Immature natural killer cell (primary cell): ENCODE results near the gene NUMA1. TPM values are rescaled to one million over a fixed set of nuclear protein-coding genes. Genes with fewer than 3 reads are reported as not detected.

Source experiments
- DNase-seq, 3 donors: peaks; one replicate each; pipeline ENCODE4 v3.0.0; 2022; ENCODE audit warnings: mixed read lengths in 1 of 3
- H3K27ac Mint-ChIP-seq, 6 donors: one replicate each; pipeline ENCODE4 v1.8.0; 2020; ENCODE audit warnings: mixed read lengths in 6 of 6, mild to moderate bottlenecking in 5 of 6, inconsistent platforms in 4 of 6, moderate library complexity in 3 of 6
- H3K27me3 Mint-ChIP-seq, 3 donors: one replicate each; pipeline ENCODE4 v1.8.0; 2020 to 2021; ENCODE audit warnings: low read depth in 3 of 3, mild to moderate bottlenecking in 3 of 3, mixed read lengths in 3 of 3, moderate library complexity in 3 of 3, inconsistent platforms in 1 of 3
- H3K36me3 Mint-ChIP-seq, 3 donors: one replicate each; pipeline ENCODE4 v1.8.0; 2020; ENCODE audit warnings: mixed read lengths in 3 of 3, inconsistent platforms in 2 of 3, mild to moderate bottlenecking in 2 of 3
- H3K4me1 Mint-ChIP-seq, 2 donors: one replicate each; pipeline ENCODE4 v1.8.0; 2020; ENCODE audit warnings: inconsistent platforms in 2 of 2, mild to moderate bottlenecking in 2 of 2, mixed read lengths in 2 of 2, moderate library complexity in 1 of 2
- H3K4me3 Mint-ChIP-seq, 5 donors: one replicate each; pipeline ENCODE4 v1.8.0; 2020; ENCODE audit warnings: mild to moderate bottlenecking in 5 of 5, mixed read lengths in 5 of 5, inconsistent platforms in 3 of 5, moderate library complexity in 3 of 5
- H3K9me3 Mint-ChIP-seq, 6 donors: one replicate each; pipeline ENCODE4 v1.8.0; 2020; ENCODE audit warnings: mild to moderate bottlenecking in 6 of 6, mixed read lengths in 6 of 6, inconsistent platforms in 4 of 6, moderate library complexity in 3 of 6
- polyA plus RNA-seq, 3 donors: library from polyadenylated mRNA; unstranded; fragments of 300-500 nt; fragmentation: Illumina TruSeq; gene quantifications; one replicate each; pipeline ENCODE4 v1.2.3, GENCODE V29; 2021

The NUMA1 gene
- polyA plus RNA-seq, 3 donors from 2014 or later: 2.7 to 92.5 (median 10.5) TPM

GRCh38 chr11:72013765-72014711 lies 66.3 kb downstream of the NUMA1 start:
- H3K4me3 Mint-ChIP-seq: no peak overlapping the region
- no peaks in the 10 kb centered on the region for H3K9me3 Mint-ChIP-seq
- H3K4me1 Mint-ChIP-seq: no peaks in the 10 kb centered on the region
- DNase-seq: no peak
- peak overlapping the region in 3 of 6 donors; percentile 30 to 64 (median 58) for H3K27ac Mint-ChIP-seq
- peaks cover 25 to 60% (median 29%) of the 10 kb centered on the region in 3 donors for H3K36me3 Mint-ChIP-seq
- H3K27me3 Mint-ChIP-seq: peaks cover 0 to 5% (median 2%) of the 10 kb centered on the region in 3 donors

GRCh38 chr11:72012897-72013721 lies 67.2 kb downstream of the NUMA1 start:
- Mint-ChIP-seq H3K4me3 (no peak overlapping the region), H3K9me3 (no peaks in the 10 kb centered on the region), H3K27me3 (peaks cover 0 to 5% (median 2%) of the 10 kb centered on the region in 3 donors), H3K27ac (peak overlapping the region in 3 of 6 donors; percentile 30 to 64 (median 58)), H3K36me3 (peaks cover 18 to 57% (median 30%) of the 10 kb centered on the region in 3 donors), H3K4me1 (no peaks in the 10 kb centered on the region)
- no peak for DNase-seq

GRCh38 chr11:72012091-72012630 lies 68.2 kb downstream of the NUMA1 start:
- H3K9me3 Mint-ChIP-seq: no peaks in the 10 kb centered on the region
- peaks cover 19 to 57% (median 29%) of the 10 kb centered on the region in 3 donors for H3K36me3 Mint-ChIP-seq
- DNase-seq: no peak
- peaks cover 0 to 5% (median 0%) of the 10 kb centered on the region in 3 donors for H3K27me3 Mint-ChIP-seq
- no peak overlapping the region for H3K4me3 Mint-ChIP-seq
- H3K4me1 Mint-ChIP-seq: no peaks in the 10 kb centered on the region
- peak overlapping the region in 3 of 6 donors; percentile 19 to 58 (median 44) for H3K27ac Mint-ChIP-seq

- H3K36me3 Mint-ChIP-seq: peaks cover 20 to 46% (median 26%) of the 10 kb centered on the region in 3 donors
- peak overlapping the region in 3 of 6 donors; percentile 17 to 48 (median 42) for H3K27ac Mint-ChIP-seq
- H3K4me3 Mint-ChIP-seq: no peak overlapping the region
- H3K4me1 Mint-ChIP-seq: no peaks in the 10 kb centered on the region
- no peaks in the 10 kb centered on the region for H3K9me3 Mint-ChIP-seq
- no peak for DNase-seq
- peaks cover 0 to 5% (median 2%) of the 10 kb centered on the region in 3 donors for H3K27me3 Mint-ChIP-seq
Observed at GRCh38 chr11:72010529-72011233, 69.7 kb downstream of the NUMA1 start.

GRCh38 chr11:72009156-72009555 lies 71.2 kb downstream of the NUMA1 start:
- Mint-ChIP-seq H3K9me3 (no peaks in the 10 kb centered on the region), H3K36me3 (peaks cover 10 to 40% (median 13%) of the 10 kb centered on the region in 3 donors), H3K4me1 (no peaks in the 10 kb centered on the region), H3K4me3 (no peak overlapping the region), H3K27me3 (peaks cover 0 to 5% (median 2%) of the 10 kb centered on the region in 3 donors), H3K27ac (peak overlapping the region in 2 of 6 donors; percentile 41 to 58)
- DNase-seq: no peak

- Mint-ChIP-seq H3K9me3 (no peaks in the 10 kb centered on the region), H3K4me1 (no peaks in the 10 kb centered on the region), H3K27me3 (peaks cover 0 to 5% (median 5%) of the 10 kb centered on the region in 3 donors), H3K27ac (peak overlapping the region in 2 of 6 donors; percentile 30 to 45), H3K4me3 (no peak overlapping the region), H3K36me3 (peaks cover 10 to 41% (median 13%) of the 10 kb centered on the region in 3 donors)
- DNase-seq: no peak
Observed at GRCh38 chr11:72008728-72009127, 71.6 kb downstream of the NUMA1 start.

- H3K36me3 Mint-ChIP-seq: peaks cover 12 to 45% (median 18%) of the 10 kb centered on the region in 3 donors
Observed at GRCh38 chr11:72007587-72007986, 72.8 kb downstream of the NUMA1 start.

GRCh38 chr11:72007089-72007476 lies 73.3 kb downstream of the NUMA1 start:
- H3K36me3 Mint-ChIP-seq: peaks cover 17 to 50% (median 23%) of the 10 kb centered on the region in 3 donors
- H3K27ac Mint-ChIP-seq: peak overlapping the region in 1 of 6 donors; percentile 41
- H3K4me3 Mint-ChIP-seq: no peak overlapping the region
- H3K9me3 Mint-ChIP-seq: no peaks in the 10 kb centered on the region
- H3K27me3 Mint-ChIP-seq: peaks cover 3 to 9% (median 8%) of the 10 kb centered on the region in 3 donors
- DNase-seq: no peak
- H3K4me1 Mint-ChIP-seq: peaks cover under 1 to 6% of the 10 kb centered on the region in 2 donors

More at GRCh38 chr11:72007587-72007986, 72.8 kb downstream of the NUMA1 start:
- Mint-ChIP-seq H3K4me1 (peaks cover 0 to under 1% of the 10 kb centered on the region in 2 donors), H3K27ac (peak overlapping the region in 1 of 6 donors; percentile 45), H3K4me3 (no peak overlapping the region), H3K9me3 (no peaks in the 10 kb centered on the region), H3K27me3 (peaks cover 3 to 9% (median 5%) of the 10 kb centered on the region in 3 donors)
- no peak for DNase-seq

- no peaks in the 10 kb centered on the region for H3K9me3 Mint-ChIP-seq
- peaks cover 3 to 9% (median 8%) of the 10 kb centered on the region in 3 donors for H3K27me3 Mint-ChIP-seq
- H3K4me1 Mint-ChIP-seq: peaks cover 4 to 10% of the 10 kb centered on the region in 2 donors
- no peak for DNase-seq
- peaks cover 21 to 54% (median 27%) of the 10 kb centered on the region in 3 donors for H3K36me3 Mint-ChIP-seq
- H3K4me3 Mint-ChIP-seq: no peak overlapping the region
- H3K27ac Mint-ChIP-seq: peak overlapping the region in 2 of 6 donors; percentile 15 to 41
Observed at GRCh38 chr11:72006309-72007088, 73.8 kb downstream of the NUMA1 start.

GRCh38 chr11:72005347-72006260 lies 74.7 kb downstream of the NUMA1 start:
- Mint-ChIP-seq H3K36me3 (peaks cover 21 to 54% (median 27%) of the 10 kb centered on the region in 3 donors), H3K4me1 (peaks cover 4 to 10% of the 10 kb centered on the region in 2 donors), H3K9me3 (no peaks in the 10 kb centered on the region), H3K27me3 (peaks cover 3 to 9% (median 5%) of the 10 kb centered on the region in 3 donors), H3K4me3 (no peak overlapping the region), H3K27ac (peak overlapping the region in 2 of 6 donors; percentile 15 to 45)
- DNase-seq: no peak

- Mint-ChIP-seq H3K9me3 (no peaks in the 10 kb centered on the region), H3K36me3 (peaks cover 21 to 47% (median 27%) of the 10 kb centered on the region in 3 donors), H3K4me3 (no peak overlapping the region), H3K27me3 (peaks cover 3 to 9% (median 5%) of the 10 kb centered on the region in 3 donors), H3K4me1 (peaks cover 11 to 16% of the 10 kb centered on the region in 2 donors), H3K27ac (no peak overlapping the region)
- no peak for DNase-seq
Observed at GRCh38 chr11:72004515-72005346, 75.6 kb downstream of the NUMA1 start.
